IMR-90 (cell line): ENCODE data around the gene RORB. TPM values are rescaled to one million over a fixed set of nuclear protein-coding genes. Genes with fewer than 3 reads are reported as not detected.

ENCODE experiments used
- ATAC-seq: fragments of 200-7000 bp; cut with Tn5 transposase; 2 replicates; pipeline ENCODE4 v1.9.1; 2020; ENCODE audit warnings: low read depth, mild to moderate bottlenecking, moderate library complexity
- BruUV-seq: library from RNA; stranded (reverse); fragments of 400-500 nt; replicated peaks from 2 replicates; lab custom pipeline; 2021; lab: Mats Ljungman, UMichigan
- CTCF ChIA-PET: fragments of 300-600 bp; formaldehyde crosslinking; extraction: SDS; loops from one replicate; lab custom pipeline; 2021; ENCODE audit warnings: antibody characterized with exemption; lab: Yijun Ruan, JAX
- POLR2A ChIA-PET: fragments of 300-600 bp; sonication (Branson Sonifier 250); formaldehyde crosslinking; loops from one replicate; lab custom pipeline; 2022; ENCODE audit warnings: antibody characterized with exemption; ENCODE audit not compliant: unreplicated experiment; lab: Charles Lee
- DNase-seq: peaks from one replicate; pipeline ENCODE4 v3.0.0; 2013
- H2AFZ ChIP-seq: replicated peaks from 2 replicates; pipeline ENCODE3; 2013; ENCODE audit warnings: low read length, mild to moderate bottlenecking; ENCODE audit not compliant: poor library complexity
- H2AK5ac ChIP-seq: 2 replicates; pipeline ENCODE4 v1.6.1; 2013; ENCODE audit warnings: low read depth, low read length, inconsistent platforms
- H2AK9ac ChIP-seq: replicated peaks from 2 replicates; pipeline ENCODE3; 2013; ENCODE audit warnings: mild to moderate bottlenecking, low read depth, low read length, moderate library complexity; ENCODE audit not compliant: poor library complexity
- H2BK120ac ChIP-seq: 2 replicates; pipeline ENCODE4 v1.6.1; 2013; ENCODE audit warnings: low read depth, low read length, inconsistent platforms
- H2BK15ac ChIP-seq: 3 replicates; pipeline ENCODE4 v1.6.1; 2013; ENCODE audit warnings: low read depth, low read length, inconsistent platforms
- H2BK20ac ChIP-seq: 2 replicates; pipeline ENCODE4 v1.6.1; 2013; ENCODE audit warnings: low read depth, mild to moderate bottlenecking, inconsistent platforms, low read length, moderate library complexity
- H2BK5ac ChIP-seq: 2 replicates; pipeline ENCODE4 v1.6.1; 2013; ENCODE audit warnings: mild to moderate bottlenecking, low read depth, low read length, inconsistent platforms; ENCODE audit not compliant: poor library complexity, severe bottlenecking
- H3K14ac ChIP-seq: replicated peaks from 2 replicates; pipeline ENCODE4 v1.6.1; 2013; ENCODE audit warnings: low read depth, low read length, inconsistent platforms
- H3K18ac ChIP-seq: 2 replicates; pipeline ENCODE4 v1.6.1; 2013; ENCODE audit warnings: low read depth, low read length, control low read depth
- H3K23ac ChIP-seq: 2 replicates; pipeline ENCODE4 v1.6.1; 2013; ENCODE audit warnings: low read depth, low read length, inconsistent platforms
- H3K27ac ChIP-seq: 2 replicates; pipeline ENCODE4 v1.5.1; 2013; ENCODE audit warnings: mild to moderate bottlenecking, control low read depth, low read length; ENCODE audit not compliant: insufficient read depth
- H3K27me3 ChIP-seq: 2 replicates; pipeline ENCODE4 v1.6.1; 2013; ENCODE audit warnings: low read length; ENCODE audit not compliant: control insufficient read depth, insufficient read depth
- H3K36me3 ChIP-seq: 2 replicates; pipeline ENCODE4 v1.6.1; 2013; ENCODE audit warnings: low read length, mixed read lengths; ENCODE audit not compliant: control insufficient read depth, insufficient read depth
- H3K4ac ChIP-seq: 2 replicates; pipeline ENCODE4 v1.6.1; 2013; ENCODE audit warnings: low read depth, low read length, inconsistent platforms
- H3K4me1 ChIP-seq: 2 replicates; pipeline ENCODE4 v1.6.1; 2013; ENCODE audit warnings: low read length, mixed read lengths; ENCODE audit not compliant: control insufficient read depth, insufficient read depth
- H3K4me2 ChIP-seq: 2 replicates; pipeline ENCODE4 v1.6.1; 2013; ENCODE audit warnings: low read depth, mild to moderate bottlenecking, control low read depth, low read length, moderate library complexity
- H3K4me3 ChIP-seq: 2 replicates; pipeline ENCODE4 v1.5.1; 2013; ENCODE audit warnings: low read depth, mild to moderate bottlenecking, control low read depth, low read length, moderate library complexity; ENCODE audit not compliant: insufficient read depth
- H3K56ac ChIP-seq: 2 replicates; pipeline ENCODE4 v1.6.1; 2013; ENCODE audit warnings: low read length, inconsistent platforms; ENCODE audit not compliant: insufficient read depth; ENCODE audit errors: extremely low read depth
- H3K79me1 ChIP-seq, 2 experiments: 2 replicates each; pipeline ENCODE4 v1.6.1; 2013; ENCODE audit warnings: low read length in 2 of 2, inconsistent platforms in 1 of 2, low read depth in 1 of 2
- H3K9ac ChIP-seq: 2 replicates; pipeline ENCODE4 v1.6.1; 2013; ENCODE audit warnings: low read depth, low read length, control low read depth
- H3K9me1 ChIP-seq: 2 replicates; pipeline ENCODE4 v1.6.1; 2013; ENCODE audit warnings: low read length, inconsistent platforms; ENCODE audit not compliant: insufficient read depth
- H3K9me3 ChIP-seq: 2 replicates; pipeline ENCODE4 v1.6.1; 2013; ENCODE audit warnings: low read length; ENCODE audit not compliant: control insufficient read depth, insufficient read depth
- H4K20me1 ChIP-seq: 2 replicates; pipeline ENCODE4 v1.6.1; 2013; ENCODE audit warnings: low read length, inconsistent platforms; ENCODE audit not compliant: insufficient read depth
- H4K5ac ChIP-seq: 2 replicates; pipeline ENCODE4 v1.6.1; 2013; ENCODE audit warnings: mild to moderate bottlenecking, low read depth, low read length, control low read depth
- H4K8ac ChIP-seq, 2 experiments: 2 replicates each; pipeline ENCODE4 v1.6.1; 2013; ENCODE audit warnings: low read depth in 2 of 2, low read length in 2 of 2, control low read depth in 1 of 2, inconsistent platforms in 1 of 2
- H4K91ac ChIP-seq: 2 replicates; pipeline ENCODE4 v1.6.1; 2013; ENCODE audit warnings: low read depth, low read length, inconsistent platforms; ENCODE audit not compliant: insufficient read depth
- CEBPB ChIP-seq: IDR thresholded peaks from 2 replicates; pipeline ENCODE4 v1.6.1; 2012; ENCODE audit warnings: low read depth, low read length, improper control_type of control experiment
- CHD1 ChIP-seq: IDR thresholded peaks from 2 replicates; pipeline ENCODE4 v1.6.1; 2012; ENCODE audit warnings: low read depth, low read length, improper control_type of control experiment
- MAFK ChIP-seq: IDR thresholded peaks from 2 replicates; pipeline ENCODE4 v1.6.1; 2012; ENCODE audit warnings: low read depth, low read length, improper control_type of control experiment
- MAZ ChIP-seq: IDR thresholded peaks from 2 replicates; pipeline ENCODE4 v1.6.1; 2012; ENCODE audit warnings: low read depth, mild to moderate bottlenecking, low read length, improper control_type of control experiment, moderate library complexity, borderline replicate concordance
- MXI1 ChIP-seq: IDR thresholded peaks from 2 replicates; pipeline ENCODE4 v1.6.1; 2012; ENCODE audit warnings: low read depth, mild to moderate bottlenecking, low read length, moderate library complexity, borderline replicate concordance
- POLR2A ChIP-seq: IDR thresholded peaks from 2 replicates; pipeline ENCODE4 v1.6.1; 2012; ENCODE audit warnings: mild to moderate bottlenecking, low read depth, low read length
- RCOR1 ChIP-seq: IDR thresholded peaks from 2 replicates; pipeline ENCODE4 v1.6.1; 2012; ENCODE audit warnings: mild to moderate bottlenecking, low read length, improper control_type of control experiment; ENCODE audit not compliant: insufficient replicate concordance
- RFX5 ChIP-seq: IDR thresholded peaks from 2 replicates; pipeline ENCODE4 v1.8.0; 2012; ENCODE audit warnings: low read depth, mild to moderate bottlenecking, low read length, moderate library complexity
- SMC3 ChIP-seq: fragments of 150-350 bp; IDR thresholded peaks from 2 replicates; pipeline ENCODE4 v1.6.1; 2016; ENCODE audit warnings: low read depth, mild to moderate bottlenecking, antibody characterized with exemption, low read length, moderate library complexity
- USF2 ChIP-seq: fragments of 150-350 bp; IDR thresholded peaks from 2 replicates; pipeline ENCODE4 v1.6.1; 2017; ENCODE audit warnings: mild to moderate bottlenecking, antibody characterized with exemption, low read length, low read depth
- WGBS, 2 experiments: methylation state at CpG; one replicate each; pipeline versions ENCODE4 v1.1.5 to v1.1.7; 2013; ENCODE audit warnings: missing lambda C conversion rate in 2 of 2; ENCODE audit not compliant: insufficient read length in 1 of 2; ENCODE audit errors: extremely low coverage in 2 of 2; 5-methylcytosine and 5-hydroxymethylcytosine counted together
- dilution Hi-C: fragments of 300-500 bp; cut with HindIII; formaldehyde crosslinking; loops from one replicate; pipeline ENCODE4 v1.14.3; 2018; ENCODE audit warnings: low sequenced_read_pairs; ENCODE audit not compliant: unreplicated experiment
- in situ Hi-C: fragments of 300-500 bp; cut with MboI; formaldehyde crosslinking; loops from 3 replicates; pipeline ENCODE4 v1.14.3; 2019; ENCODE audit warnings: low sequenced_read_pairs, inconsistent platforms, mixed read lengths
- intact Hi-C: fragments of 100-400 bp; cut with micrococcal nuclease; formaldehyde crosslinking; loops from 2 replicates; pipeline ENCODE4 v1.10.0; 2022
- polyA plus RNA-seq, 3 experiments: library from polyadenylated mRNA; depleted of rRNA; stranded (reverse); fragments of >200 nt; gene quantifications; 2 replicates each; pipeline ENCODE4 v1.2.3, GENCODE V29; 2012; ENCODE audit warnings: low replicate concordance in 1 of 3
- total RNA-seq: library from RNA; depleted of rRNA; stranded (reverse); fragments of >200 nt; gene quantifications from 2 replicates; pipeline ENCODE4 v1.2.3, GENCODE V29; 2012

Gene RORB
- total and polyA plus RNA-seq, 2 of the 4 experiments (the other 2 are of a cell fraction), result not detected

DNA sequence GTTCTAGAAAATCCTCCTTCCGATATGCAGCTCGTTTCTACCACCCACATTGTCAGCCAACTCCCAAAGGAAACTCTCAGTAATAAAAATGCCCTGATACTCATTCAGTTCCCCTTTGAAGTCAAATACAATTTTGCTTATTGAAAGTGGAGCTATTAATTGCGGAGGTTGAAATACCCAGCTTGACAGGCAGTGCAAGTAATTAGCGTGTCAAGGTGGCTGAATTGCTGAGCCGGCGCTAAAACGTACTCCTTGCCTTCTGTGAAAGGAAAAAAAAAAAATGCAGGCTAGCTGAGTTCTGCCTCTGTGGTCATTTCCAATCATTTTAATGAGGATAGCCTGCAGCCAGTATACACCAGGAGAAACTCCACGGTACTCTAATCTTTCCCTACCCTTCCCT is 165.5 kb downstream of the RORB start:
- Histone ChIP-seq H3K18ac (no peak overlapping the region), H2BK120ac (no peak overlapping the region), H2AK5ac (no peak overlapping the region), H2BK15ac (no peak overlapping the region), H4K5ac (no peak overlapping the region), H3K4me2 (no peak overlapping the region), H3K14ac (no peak overlapping the region), H3K9ac (no peak overlapping the region), H2BK5ac (no peak overlapping the region), H4K20me1 (no peaks in the 10 kb centered on the region), H3K9me3 (no peaks in the 10 kb centered on the region), H4K91ac (no peak overlapping the region), H3K23ac (no peak overlapping the region), H4K8ac (no peak overlapping the region), H3K79me1 (no peaks in the 10 kb centered on the region), H3K4me1 (no peaks in the 10 kb centered on the region), H3K36me3 (no peaks in the 10 kb centered on the region), H2AK9ac (no peak overlapping the region), H3K27ac (no peak overlapping the region), H3K56ac (no peak overlapping the region), H3K4me3 (no peak overlapping the region), H3K27me3 (no peaks in the 10 kb centered on the region), H2AFZ (no peak overlapping the region), H3K4ac (no peak overlapping the region), H2BK20ac (no peak overlapping the region), H3K9me1 (no peaks in the 10 kb centered on the region)
- TF ChIP-seq USF2, result no peak
- TF ChIP-seq SMC3, result no peak
- TF ChIP-seq MAFK, result no peak
- TF ChIP-seq CEBPB, result no peak
- no peak for TF ChIP-seq RFX5
- no peak for TF ChIP-seq MXI1
- no peak for TF ChIP-seq CHD1
- no peak for TF ChIP-seq POLR2A
- TF ChIP-seq MAZ, result no peak
- TF ChIP-seq RCOR1, result no peak
- no TSS peak for BruUV-seq
- DNase-seq, result no peak
- intact Hi-C loops, result no loop called here
- no CpG with 5 or more reads among the region's 8 CpGs for WGBS, 2 experiments
- dilution Hi-C loops, result no loop called here
- ChIA-PET CTCF (interaction anchor here (0.7 kb wide), 2 partner anchors 76 to 1403 kb away, joined by 3 read pairs; no protein-coding TSS in a partner anchor), POLR2A (no interaction called here)
- ATAC-seq, result no peak
- in situ Hi-C loops, result no loop called here
